Measurements from ENCODE around the gene RELN. TPM values are rescaled to one million over a fixed set of nuclear protein-coding genes. Genes with fewer than 3 reads are reported as not detected.

Gene RELN
- total and polyA plus RNA-seq, 10 of the 15 experiments (the other 5 are each of a cell fraction or from before 2014, with no cell fraction given) = 0.11 to 0.21 TPM; not detected in 8

- no peaks in the 10 kb centered on the region for H3K36me3 ChIP-seq (ENCODE audit: control insufficient read depth in 2 of 2, insufficient read depth in 2 of 2, low read length in 1 of 2)
- H3K79me2 ChIP-seq (ENCODE audit: control insufficient read depth, insufficient read depth, low read length) = no peaks in the 10 kb centered on the region
- no peak for DNase-seq (ENCODE audit: low read depth, low spot score)
- in situ Hi-C loops (cut with MboI) (no loop called here), intact Hi-C loops (cut with micrococcal nuclease; ENCODE audit: unreplicated experiment) (no loop called here)
- no peaks in the 10 kb centered on the region for H3K27me3 ChIP-seq (replicated peaks in 1 of 2; ENCODE audit: control insufficient read depth in 2 of 2, insufficient read depth in 2 of 2, low read length in 1 of 2)
- H3K4me1 ChIP-seq (ENCODE audit: control insufficient read depth, insufficient read depth, low read length) = no peaks in the 10 kb centered on the region
- H3K27ac ChIP-seq (ENCODE audit: control insufficient read depth, insufficient read depth) = no peak overlapping the region
- FAIRE-seq = no peak
- WGBS (ENCODE audit: insufficient coverage, insufficient replicate concordance, low lambda C conversion rate, missing lambda C conversion rate) = 0% methylated on average over 2 of the region's 2 CpGs
- H4K20me1 ChIP-seq (ENCODE audit: control insufficient read depth, insufficient read depth) = no peaks in the 10 kb centered on the region
- no TSS peak for BruUV-seq (replicated peaks)
- H3K9me3 ChIP-seq (replicated peaks; ENCODE audit: control insufficient read depth, insufficient read depth, low read length) = no peaks in the 10 kb centered on the region
- CTCF ChIA-PET = no interaction called here
- TF ChIP-seq BHLHE40 (IDR thresholded peaks at IDR 0.05; ENCODE audit: borderline replicate concordance in 1 of 2, low read depth in 2 of 2, low read length in 1 of 2) = peak in 1 of 2 experiments; percentile 27; a peak in 1 of 4 replicates
- no peak for TF ChIP-seq STAT3 (IDR thresholded peaks at IDR 0.05; ENCODE audit: low read depth, low read length)
- RAD21 ChIA-PET (ENCODE audit: unreplicated experiment) = no interaction called here
- peak; percentile 89 for ATAC-seq
- 0 out of 2 replicates have a peak overlapping the region, but pooled peaks have one; percentile 17 for H3K4me2 ChIP-seq (ENCODE audit: control insufficient read depth, insufficient read depth)
- no peak overlapping the region for H3K4me3 ChIP-seq
- SMC1A ChIA-PET (ENCODE audit: uncharacterized antibody, unreplicated experiment) = interaction anchor here (0.6 to 1.0 kb wide), 2 partner anchors 8 to 517 kb away, joined by 3 read pairs; no protein-coding TSS in a partner anchor
- H3K9ac ChIP-seq (ENCODE audit: control insufficient read depth, insufficient read depth, low read length) = no peak overlapping the region
- POLR2A ChIA-PET = no interaction called here
- no peak overlapping the region for H2AFZ ChIP-seq (ENCODE audit: control insufficient read depth, low read depth, low read length)
Observed at GRCh38 chr7:103811997-103812396, 177.5 kb downstream of the RELN start.

DNA sequence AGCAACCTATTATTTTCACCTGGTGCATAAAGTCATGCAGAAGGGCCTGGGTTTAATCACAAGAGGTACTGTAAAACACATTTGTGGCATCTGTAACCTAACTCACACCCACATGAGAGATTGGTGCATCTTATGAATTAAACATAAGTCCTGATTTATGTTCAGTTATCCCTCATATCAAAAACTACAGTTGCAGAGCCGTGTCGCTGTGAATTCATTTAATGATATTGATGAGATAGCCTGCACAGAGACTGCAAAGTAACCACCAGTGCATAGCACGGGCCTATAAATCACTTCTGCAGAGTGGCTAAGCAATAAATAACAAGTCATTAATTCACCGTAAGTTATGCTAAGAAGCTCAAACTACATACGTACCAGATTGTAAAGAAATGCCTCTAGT lies 178.2 kb downstream of the RELN start:
- no peak for FAIRE-seq
- H3K36me3 ChIP-seq (ENCODE audit: control insufficient read depth in 2 of 2, insufficient read depth in 2 of 2, low read length in 1 of 2) = no peaks in the 10 kb centered on the region
- no TSS peak for BruUV-seq (replicated peaks)
- no peaks in the 10 kb centered on the region for H3K79me2 ChIP-seq (ENCODE audit: control insufficient read depth, insufficient read depth, low read length)
- SMC1A ChIA-PET (ENCODE audit: uncharacterized antibody, unreplicated experiment) = no interaction called here
- 33% methylated on average over 5 of the region's 5 CpGs for WGBS (ENCODE audit: insufficient coverage, insufficient replicate concordance, low lambda C conversion rate, missing lambda C conversion rate)
- no peak overlapping the region for H3K27ac ChIP-seq (ENCODE audit: control insufficient read depth, insufficient read depth)
- TF ChIP-seq HSF1 (IDR thresholded peaks at IDR 0.05; ENCODE audit: low read depth, low read length) (no peak), RBBP5 (conservative IDR thresholded peaks at IDR 0.05) (no peak), CREM (IDR thresholded peaks at IDR 0.05; ENCODE audit: low read depth) (no peak)
- no peak overlapping the region for H3K9ac ChIP-seq (ENCODE audit: control insufficient read depth, insufficient read depth, low read length)
- CTCF ChIA-PET = no interaction called here
- DNase-seq (ENCODE audit: low read depth, low spot score) = no peak
- no peak overlapping the region for H3K4me3 ChIP-seq
- RAD21 ChIA-PET (ENCODE audit: unreplicated experiment) = no interaction called here
- no peak for ATAC-seq
- H3K4me1 ChIP-seq (ENCODE audit: control insufficient read depth, insufficient read depth, low read length) = no peaks in the 10 kb centered on the region
- H3K4me2 ChIP-seq (ENCODE audit: control insufficient read depth, insufficient read depth) = no peak overlapping the region
- H3K27me3 ChIP-seq (replicated peaks in 1 of 2; ENCODE audit: control insufficient read depth in 2 of 2, insufficient read depth in 2 of 2, low read length in 1 of 2) = no peaks in the 10 kb centered on the region; a peak in 1 of 4 replicates
- in situ Hi-C loops (cut with MboI) = no loop called here
- no peaks in the 10 kb centered on the region for H4K20me1 ChIP-seq (ENCODE audit: control insufficient read depth, insufficient read depth)
- H3K9me3 ChIP-seq (replicated peaks; ENCODE audit: control insufficient read depth, insufficient read depth, low read length) = no peaks in the 10 kb centered on the region
- H2AFZ ChIP-seq (ENCODE audit: control insufficient read depth, low read depth, low read length) = no peak overlapping the region
- POLR2A ChIA-PET = no interaction called here
- intact Hi-C loops (cut with micrococcal nuclease; ENCODE audit: unreplicated experiment) = no loop called here

Data from GM12878 (cell line).